GM19397 (cell line): ENCODE data around the gene FBXL14.
A peak's percentile ranks its signal among the peaks of the same experiment; 100 is the strongest.

Source experiments
- ATAC-seq: cut with Tn5 transposase; IDR thresholded peaks from one replicate; pipeline ENCODE4 v1.9.1; 2021; ENCODE audit warnings: mild to moderate bottlenecking, moderate library complexity; ENCODE audit not compliant: unreplicated experiment

The FBXL14 gene

DNA sequence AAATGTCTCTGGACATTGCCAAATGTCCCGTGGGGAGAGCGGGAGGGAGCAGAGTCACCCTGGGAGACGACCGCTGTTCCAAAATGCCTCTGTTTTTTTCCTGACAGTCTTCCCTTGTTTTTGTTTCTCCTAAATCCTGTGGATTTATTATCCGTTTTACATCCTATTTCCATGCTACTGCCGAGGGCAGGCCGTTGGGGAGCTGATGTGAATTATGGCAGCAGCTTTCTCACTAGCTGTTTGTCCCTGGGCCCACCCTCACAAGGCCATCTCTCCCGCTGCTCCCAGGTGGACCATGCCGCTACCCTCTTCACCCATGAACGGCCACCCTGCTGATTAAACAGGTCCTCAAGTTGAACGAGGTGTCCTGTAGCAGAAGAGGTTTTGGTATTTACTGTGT lies 55.2 kb downstream of the FBXL14 start:
- no peak for ATAC-seq

DNA sequence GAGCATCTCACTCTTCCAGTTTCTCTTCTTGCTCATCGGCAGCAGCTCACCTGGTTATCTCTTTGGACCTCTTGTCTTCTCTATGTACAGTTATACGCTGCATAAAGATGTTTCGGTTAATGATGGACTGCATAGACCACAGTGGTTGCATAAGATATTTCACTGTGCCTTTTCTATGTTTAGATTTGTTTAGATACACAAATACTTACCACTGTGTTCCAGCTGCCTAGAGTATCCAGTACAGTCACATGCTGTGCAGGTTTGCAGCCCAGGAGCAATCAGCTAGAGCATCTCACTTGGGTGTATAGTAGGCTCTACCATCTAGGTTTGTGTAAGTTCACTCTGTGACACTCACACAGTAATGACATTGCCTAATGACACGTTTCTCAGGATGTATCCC lies 57.6 kb downstream of the FBXL14 start:
- ATAC-seq: no peak

DNA sequence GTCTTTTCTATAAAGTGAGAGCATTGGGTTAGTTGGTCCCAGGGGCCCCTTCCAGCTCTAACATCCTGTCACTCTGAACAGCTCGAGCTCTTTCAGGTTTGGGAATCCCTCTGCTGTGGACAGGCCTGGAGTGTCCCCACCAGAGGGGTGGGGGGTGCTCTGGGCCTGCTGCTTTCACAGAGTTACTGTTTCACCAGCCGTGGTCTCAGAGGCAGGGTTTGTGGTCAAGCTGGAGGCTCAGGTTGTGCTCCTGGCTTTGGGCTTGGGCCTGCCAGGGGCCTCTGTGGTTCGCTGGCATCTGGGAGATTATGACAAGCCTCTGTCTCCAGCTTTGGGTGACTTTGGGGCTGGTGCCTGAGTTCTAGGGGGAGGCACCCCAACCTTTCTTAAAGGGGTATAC lies 59.6 kb downstream of the FBXL14 start:
- no peak for ATAC-seq

DNA sequence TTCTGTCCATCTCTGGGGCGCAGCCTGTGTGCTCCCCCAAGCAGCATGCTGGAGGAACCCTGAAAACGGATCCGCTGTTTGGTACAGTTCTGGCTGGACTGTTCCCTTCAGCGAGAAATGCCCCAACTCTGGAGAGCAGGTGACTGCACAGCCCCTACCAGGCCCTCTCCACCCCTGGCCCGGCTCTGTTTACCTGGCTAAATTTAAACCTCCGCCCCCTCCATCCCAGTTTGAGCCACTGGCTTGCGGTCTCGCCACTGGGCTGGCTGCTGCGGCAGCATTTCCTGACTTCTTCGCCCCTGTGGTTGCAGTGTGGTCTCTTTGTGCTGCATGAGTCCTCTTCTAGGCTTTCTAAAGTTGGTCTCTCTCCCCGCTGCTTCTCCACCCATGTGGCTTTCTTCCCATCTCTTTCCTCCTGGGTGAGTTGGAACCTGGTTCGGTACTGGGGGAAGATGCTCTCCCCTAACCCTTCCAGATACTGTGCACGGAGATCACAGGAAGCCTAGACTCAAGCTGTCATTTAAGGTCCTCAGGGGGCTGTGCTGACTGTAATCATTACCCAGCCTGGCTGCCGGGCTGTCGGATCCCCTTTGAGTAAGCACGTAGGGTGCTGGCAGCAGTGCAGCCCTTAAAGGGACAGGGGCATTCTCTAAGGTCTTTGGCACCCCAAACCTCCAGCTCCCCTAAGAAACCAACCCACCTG lies 60.6 kb downstream of the FBXL14 start:
- ATAC-seq: peak; percentile 44

DNA sequence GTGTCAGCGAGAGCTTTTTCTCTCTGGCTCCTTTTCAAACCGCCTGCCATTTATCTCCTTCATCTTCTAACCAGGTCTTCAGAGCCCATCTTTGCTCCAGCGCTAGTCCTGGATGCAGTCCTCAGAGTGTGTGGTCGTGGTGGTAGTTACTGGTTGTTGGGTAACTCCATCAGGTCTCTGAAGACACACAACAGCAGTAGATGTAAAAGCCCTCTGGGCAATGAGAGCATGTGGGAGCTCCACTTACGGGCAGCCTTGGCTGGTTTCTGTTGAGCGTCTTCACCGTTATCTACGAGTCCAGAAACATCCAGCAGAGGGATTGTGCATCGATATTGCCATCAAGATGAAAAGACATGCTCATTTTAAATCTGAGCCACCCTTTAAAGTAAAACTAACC lies 61.2 kb downstream of the FBXL14 start:
- ATAC-seq: peak; percentile 7

DNA sequence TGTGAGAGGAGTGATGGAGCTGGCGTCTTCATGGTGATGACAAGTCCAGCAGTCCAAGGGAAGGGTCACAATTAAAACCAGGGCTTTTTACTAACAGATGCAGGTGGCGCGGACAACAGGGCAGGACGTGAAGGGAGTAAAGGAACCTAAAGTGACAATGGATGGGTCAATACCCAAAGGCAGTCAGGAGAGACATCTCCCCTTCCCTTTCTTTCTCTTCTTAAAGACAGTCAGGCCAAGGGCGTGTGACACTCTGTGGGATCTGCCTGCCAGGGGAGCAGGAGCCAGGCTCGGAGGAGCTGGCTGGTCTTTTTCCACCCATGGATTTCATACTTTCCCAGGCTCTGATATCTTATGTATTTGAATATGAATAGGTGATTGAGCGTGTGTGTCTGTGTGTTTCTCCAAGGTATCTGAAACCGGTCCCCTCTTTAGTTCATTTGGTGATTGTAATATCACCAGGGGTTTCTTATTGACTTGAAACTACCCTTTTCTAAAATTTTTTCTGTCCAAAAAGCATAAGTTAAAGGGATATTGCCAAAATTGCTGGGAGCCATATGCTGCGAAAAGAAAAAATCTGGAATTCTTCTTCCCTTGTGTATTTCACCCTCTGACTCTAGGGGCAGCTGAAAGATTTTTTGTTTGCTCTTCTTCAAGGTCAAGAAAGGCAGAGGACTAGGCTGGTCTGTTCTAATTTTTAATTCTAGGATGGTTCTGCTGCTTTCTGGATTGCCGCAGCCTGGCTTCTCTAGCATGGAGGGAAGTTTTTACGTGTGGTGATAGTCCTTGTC lies 61.8 kb downstream of the FBXL14 start:
- ATAC-seq: no peak

DNA sequence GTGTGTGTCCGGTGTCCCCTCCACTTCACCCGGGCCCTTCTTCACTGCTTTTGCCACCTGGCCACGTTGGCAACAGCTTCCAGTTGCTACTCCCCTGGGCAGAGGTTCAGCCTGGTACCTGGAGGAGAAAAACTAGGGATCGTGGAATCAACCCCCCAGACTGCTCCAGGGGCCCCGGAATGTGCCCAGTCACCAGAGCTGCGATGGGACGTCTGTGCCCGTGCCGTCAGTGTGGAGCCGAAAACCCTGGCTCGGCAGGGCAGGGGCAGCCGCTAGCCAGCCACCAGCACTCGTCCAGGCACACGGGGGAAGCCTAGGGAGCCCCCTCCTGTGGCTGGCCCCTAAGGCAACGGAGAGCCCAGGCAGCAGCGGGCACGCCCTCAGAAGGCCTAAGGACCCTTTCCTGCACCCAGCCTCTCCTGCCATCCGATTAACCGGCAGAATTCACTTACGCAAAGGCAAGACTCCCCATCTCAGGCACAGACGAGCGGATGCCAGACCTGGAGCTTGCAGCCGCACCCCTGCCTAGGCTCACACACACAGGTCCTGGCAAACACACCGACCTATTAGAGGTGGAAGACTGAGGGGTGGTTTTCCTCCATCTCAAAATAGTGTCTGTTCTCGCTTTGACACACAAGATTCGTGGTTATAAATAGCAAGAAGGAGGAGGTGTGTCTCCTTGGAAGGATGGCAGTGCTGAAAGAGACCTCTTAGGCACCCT lies 62.6 kb downstream of the FBXL14 start:
- no peak for ATAC-seq

DNA sequence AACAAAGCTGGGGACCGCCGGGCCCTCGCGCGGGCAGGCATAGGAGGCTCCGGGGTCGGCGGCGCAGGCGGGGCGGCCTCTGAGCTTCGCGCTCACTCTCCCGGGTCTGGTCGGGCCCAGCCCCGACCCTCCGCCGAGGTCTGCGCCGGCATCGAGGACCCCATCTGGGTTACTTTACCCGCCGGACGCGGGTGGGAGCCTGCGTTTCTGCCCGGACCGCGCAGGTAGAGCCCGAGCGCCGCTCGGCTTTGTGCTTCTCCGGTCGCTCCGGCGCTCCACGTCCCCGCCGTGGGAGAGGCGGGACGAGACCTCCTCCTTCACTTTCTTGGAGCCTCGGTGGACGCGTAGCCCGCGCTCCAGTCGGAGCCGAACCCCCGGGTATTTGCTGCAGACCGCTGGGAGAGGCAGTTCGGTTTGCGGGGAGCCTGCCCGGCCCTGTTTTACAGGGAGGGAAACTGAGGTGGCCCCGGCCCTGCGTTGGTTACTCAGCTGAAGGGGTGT lies 63.2 kb downstream of the FBXL14 start:
- ATAC-seq: no peak

DNA sequence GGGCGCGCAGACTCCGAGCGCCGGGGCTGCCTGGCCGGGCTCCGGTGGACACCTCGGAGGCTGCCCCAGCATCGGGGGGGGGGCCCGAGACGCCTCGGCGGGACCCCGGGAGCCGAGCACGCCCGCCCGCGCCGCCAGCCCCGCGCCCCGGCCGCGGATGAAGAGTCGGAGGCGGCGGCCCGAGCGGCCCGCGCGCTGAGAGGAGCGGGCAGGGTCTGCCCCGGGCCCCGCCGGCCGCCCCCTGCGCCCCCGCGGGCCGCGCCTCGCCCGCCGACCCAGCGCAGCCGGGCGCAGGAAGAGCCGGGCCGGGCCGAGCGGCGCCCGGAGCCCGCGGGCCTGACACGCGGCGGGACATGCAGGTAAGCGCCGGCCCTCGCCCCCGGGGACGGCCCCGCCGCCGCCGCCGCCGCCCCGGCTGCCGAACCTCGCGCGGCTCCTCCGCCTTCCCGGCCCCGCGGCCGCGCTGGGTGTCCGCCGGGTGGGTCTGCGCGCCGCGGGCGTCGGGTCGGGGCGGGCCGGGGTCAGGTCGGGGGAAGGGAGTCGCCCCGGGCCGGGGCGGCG lies 63.7 kb downstream of the FBXL14 start:
- ATAC-seq: no peak

DNA sequence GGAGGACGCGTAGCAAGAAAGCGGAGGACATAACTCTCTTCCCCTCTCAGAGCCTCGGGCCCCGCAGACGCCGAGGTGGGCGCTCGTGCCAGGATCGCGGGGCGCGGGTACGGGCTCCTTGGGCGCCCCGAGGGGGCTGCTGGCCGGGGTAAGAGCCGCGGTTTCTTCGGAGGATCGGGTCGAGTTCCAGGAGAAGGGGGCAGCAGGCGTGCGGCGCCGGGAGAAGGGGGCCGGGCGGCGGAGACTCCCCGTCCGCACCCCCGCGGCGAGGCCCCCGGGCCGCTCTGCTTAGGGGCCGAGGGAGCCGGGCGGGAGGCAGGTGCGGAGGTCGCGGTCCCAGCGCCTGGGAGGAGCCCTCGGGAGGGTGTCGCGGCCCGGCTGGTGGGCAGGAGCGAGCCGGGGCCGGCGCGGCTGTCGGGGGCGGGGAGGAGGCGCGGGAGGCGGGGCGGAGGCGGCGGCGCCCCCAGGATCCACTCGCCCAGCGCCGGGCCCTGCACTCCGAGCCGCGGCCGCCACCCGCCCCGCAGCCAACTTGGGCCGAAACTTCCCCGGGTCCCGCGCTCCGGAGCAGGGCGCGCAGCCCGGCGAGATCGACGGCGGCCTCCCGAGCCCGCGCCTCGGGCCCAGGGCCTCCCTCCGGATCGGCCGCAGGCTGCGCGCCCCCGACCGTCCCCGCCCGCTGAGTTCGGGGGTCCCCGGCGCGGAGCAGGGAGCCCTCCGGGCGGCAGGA lies 64.4 kb downstream of the FBXL14 start:
- no peak for ATAC-seq

DNA sequence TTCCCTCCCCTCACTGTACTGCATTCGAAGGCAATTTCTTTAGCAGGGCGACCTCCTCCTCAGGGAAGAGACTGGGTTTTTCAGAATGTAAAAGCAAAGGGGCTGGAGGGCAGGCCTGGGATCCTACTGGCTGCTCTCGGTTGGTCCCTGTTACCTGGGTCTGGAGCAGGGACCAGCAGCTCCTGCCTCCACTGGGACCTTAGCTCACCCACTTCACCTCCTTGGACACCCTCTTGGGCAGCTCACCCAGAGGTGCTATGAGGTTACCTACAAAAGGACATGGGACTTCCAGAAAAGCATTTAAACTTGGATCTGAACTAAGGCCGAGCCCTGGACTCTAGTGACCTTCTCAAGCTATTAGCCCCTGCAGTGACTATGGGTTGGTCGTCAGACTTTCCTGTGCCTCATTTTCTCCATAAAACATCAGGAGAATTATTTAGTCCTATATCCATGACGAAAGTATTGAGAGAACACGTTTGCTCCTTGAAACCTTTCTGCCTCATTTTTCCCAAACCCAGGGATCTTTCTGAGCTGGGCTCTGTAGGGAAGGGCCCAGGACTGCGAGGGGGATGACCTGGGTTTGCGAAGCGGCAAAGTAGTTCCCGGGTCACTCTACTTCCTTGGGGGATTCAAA lies 65.0 kb downstream of the FBXL14 start:
- no peak for ATAC-seq

DNA sequence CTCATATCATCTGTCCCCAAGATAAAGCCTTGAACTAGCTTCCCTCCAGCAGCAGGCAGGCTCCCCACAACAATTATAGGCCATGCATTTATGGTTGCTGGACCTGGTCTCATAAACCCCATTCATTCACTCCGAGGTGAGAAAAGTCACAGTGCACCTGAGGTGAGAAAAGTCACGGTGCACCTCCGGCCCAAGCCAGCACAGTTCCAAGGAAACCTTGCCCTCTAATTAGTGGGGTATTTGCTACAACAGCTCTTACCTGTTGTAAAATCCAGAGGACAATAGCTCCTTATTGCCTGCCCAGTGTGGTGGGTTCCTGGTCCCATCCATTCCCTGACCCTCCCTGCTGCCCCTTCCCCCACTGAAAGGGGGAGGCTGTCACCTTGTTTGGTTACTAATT lies 65.6 kb downstream of the FBXL14 start:
- no peak for ATAC-seq

DNA sequence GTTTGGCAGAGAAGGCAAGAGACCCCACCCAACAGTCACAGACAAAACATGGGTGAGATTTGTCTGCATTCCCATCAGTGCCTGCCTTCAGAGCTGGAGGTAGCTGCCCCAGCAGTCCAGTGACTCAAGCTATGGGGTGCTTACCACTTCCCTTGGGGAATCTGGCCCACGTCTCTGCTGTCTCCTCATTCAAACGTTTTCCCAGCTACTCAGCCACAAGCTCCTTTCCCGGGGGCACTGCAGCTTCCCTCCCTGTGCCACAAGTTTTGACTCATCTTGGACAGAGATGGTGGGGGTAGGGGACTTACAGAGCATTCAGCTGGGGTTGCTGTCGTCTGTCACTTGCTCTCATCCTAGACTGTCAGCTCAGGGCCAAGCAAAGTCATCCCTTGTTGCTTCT lies 66.6 kb downstream of the FBXL14 start:
- ATAC-seq: no peak

DNA sequence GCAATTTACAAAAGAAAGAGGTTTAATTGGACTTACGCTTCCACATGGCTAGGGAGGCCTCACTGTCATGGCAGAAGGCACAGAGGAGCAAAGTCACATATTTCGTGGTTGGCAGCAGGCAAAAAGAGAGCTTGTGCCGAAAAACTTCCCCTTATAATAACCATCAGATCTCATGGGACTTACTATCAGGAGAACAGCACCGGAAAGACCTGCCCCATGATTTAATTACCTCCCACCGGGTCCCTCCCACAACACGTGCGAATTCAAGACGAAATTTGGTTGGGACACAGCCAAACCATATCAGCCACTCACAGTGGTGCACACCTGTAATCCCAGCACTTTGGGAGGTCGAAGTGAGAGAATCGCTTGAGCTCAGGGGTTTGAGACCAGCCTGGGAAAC lies 68.5 kb downstream of the FBXL14 start:
- ATAC-seq: no peak

DNA sequence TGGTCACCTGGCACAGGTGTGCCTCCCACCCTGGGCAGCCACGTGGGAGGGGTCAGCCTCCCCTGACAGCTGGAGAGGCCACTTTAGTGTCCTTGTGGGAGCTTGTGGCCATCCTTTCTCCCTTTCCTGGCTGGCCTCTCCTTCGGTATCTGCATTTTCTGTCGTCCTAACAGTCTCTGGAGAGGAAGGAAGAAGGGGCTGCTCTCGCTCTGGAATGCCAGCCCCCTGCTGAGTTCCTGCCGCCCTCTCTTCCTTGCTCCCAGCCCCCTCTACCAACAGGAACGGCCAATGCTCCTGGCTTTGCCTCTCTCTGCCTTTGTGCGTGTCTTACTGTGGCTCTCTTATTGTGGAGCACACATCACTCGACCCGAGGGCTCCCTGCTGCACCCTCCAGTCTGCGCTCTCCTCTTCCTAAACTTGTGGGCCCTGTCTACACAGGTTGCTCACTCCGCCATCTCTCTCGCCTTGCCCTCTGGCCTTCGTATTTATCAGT lies 70.8 kb downstream of the FBXL14 start:
- no peak for ATAC-seq

DNA sequence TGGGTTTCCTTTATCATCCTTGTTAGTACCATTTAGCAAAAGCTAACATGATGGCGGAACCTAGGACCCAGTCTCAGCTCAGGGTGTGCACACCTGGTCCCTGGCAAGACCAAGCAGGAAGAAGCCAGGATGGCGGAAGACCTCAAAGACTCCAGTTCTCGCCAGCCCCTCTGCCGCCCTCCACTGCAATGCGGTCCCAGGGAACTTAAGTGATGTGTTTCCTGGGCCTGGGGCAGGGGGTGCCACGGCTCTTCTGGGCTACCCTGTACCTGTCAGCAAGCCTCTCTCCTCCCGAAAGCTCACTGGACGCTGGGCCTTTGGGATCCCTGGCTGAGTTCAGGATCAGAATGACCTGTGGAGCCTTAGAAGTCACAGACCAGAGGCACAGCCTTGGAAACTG lies 71.3 kb downstream of the FBXL14 start:
- no peak for ATAC-seq

DNA sequence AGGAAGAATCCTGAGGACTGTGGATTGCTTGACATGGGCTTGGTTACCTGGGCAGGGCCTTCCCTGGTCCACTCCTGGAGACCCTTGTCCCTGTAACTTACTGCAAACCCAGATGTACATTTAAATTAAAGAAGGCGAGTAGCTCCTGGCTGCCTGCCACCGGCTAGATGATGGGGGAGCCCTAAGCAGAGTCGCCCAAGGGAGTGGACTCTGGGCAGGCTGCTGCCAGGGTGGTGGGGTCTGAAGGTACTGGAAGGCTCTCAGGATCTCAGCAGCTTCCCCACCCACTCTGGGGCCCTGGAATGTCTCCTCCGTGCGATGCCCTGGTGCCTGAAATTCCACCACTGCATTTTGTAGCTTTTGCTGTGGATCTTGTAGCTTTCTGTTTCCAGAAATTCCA lies 74.7 kb downstream of the FBXL14 start:
- ATAC-seq: no peak

DNA sequence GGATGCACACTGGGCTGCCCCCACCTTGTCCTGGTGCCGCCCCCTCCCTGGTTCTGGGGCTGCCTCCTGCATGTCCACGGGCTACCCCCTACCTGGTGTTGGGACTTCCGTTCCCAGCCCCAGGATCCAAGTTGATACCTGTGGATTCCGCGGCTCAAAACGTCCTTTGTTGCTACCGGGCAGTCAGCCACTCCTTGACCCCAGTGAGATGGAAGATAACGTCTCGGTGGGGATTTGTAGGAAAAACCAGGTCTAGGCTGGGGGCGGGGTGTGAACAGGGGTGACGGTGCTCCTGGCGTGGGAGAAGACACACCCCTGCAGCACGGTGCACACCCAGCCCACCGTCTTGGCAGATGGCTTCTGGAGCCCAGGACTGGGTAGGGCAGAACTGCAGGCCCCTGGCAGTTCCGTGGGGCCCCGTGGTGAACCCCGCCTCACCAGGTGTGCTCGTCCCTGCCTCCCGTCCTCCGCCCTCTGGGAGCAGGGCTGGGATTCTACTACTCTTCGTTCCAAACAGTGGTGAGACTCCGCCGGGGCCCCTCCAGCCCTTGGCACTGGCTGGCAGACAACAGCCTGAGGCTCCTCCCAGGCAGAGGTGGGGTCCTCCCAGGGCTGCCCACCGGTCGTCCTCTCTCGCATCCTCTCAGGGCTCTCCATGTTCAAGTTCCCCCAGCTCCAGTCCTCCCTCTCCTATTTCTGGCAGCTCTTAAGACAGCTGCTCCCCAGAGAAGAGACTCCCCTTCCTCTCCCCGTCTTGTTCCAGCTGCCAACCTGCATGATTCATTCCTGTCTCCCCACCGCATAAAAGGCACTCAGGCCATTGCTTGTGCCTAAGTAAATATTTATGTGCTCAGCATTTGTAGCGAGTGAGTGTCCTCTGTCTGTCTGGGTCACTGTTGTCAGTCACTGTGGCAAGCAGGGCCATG lies 75.5 kb downstream of the FBXL14 start:
- ATAC-seq: no peak
